Calu3 (cell line): ENCODE results near the gene KRT16. TPM values are rescaled to one million over a fixed set of nuclear protein-coding genes. Genes with fewer than 3 reads are reported as not detected.
"Not testable (repeated sequence)": the region's sequence is repeated elsewhere in the genome, so short reads cannot be mapped to it uniquely, and the experiment has no call there.

Source experiments
- BruUV-seq: library from RNA; stranded (reverse); fragments of 400-500 nt; replicated peaks from 2 replicates; lab custom pipeline; 2021; lab: Mats Ljungman, UMichigan
- CTCF ChIA-PET: fragments of 300-600 bp; sonication (Branson Sonifier 250); formaldehyde crosslinking; loops from one replicate; lab custom pipeline; 2022; ENCODE audit warnings: antibody characterized with exemption; lab: Charles Lee
- DNase-seq: peaks from one replicate; pipeline ENCODE4 v3.0.0; 2022
- H3K27ac Mint-ChIP-seq: one replicate; pipeline ENCODE4 v1.8.0; 2022; ENCODE audit warnings: mixed read lengths; ENCODE audit not compliant: unreplicated experiment
- H3K27me3 Mint-ChIP-seq: one replicate; pipeline ENCODE4 v1.8.0; 2022; ENCODE audit warnings: mixed read lengths; ENCODE audit not compliant: unreplicated experiment
- H3K36me3 Mint-ChIP-seq: one replicate; pipeline ENCODE4 v1.8.0; 2022; ENCODE audit warnings: mild to moderate bottlenecking, moderate library complexity, mixed read lengths; ENCODE audit not compliant: insufficient read depth, unreplicated experiment
- H3K4me1 Mint-ChIP-seq: one replicate; pipeline ENCODE4 v1.8.0; 2022; ENCODE audit warnings: mild to moderate bottlenecking, low read depth, mixed read lengths; ENCODE audit not compliant: unreplicated experiment
- H3K4me3 Mint-ChIP-seq: one replicate; pipeline ENCODE4 v1.8.0; 2022; ENCODE audit warnings: mild to moderate bottlenecking, low read depth, moderate library complexity, mixed read lengths; ENCODE audit not compliant: unreplicated experiment
- H3K9me3 Mint-ChIP-seq: one replicate; pipeline ENCODE4 v1.8.0; 2022; ENCODE audit warnings: low read depth, mixed read lengths; ENCODE audit not compliant: unreplicated experiment
- intact Hi-C: fragments of 100-400 bp; cut with micrococcal nuclease; formaldehyde crosslinking; loops from one replicate; pipeline ENCODE4 v1.10.0; 2022; ENCODE audit not compliant: unreplicated experiment
- total RNA-seq: library from RNA; stranded (reverse); gene quantifications from 2 replicates; pipeline ENCODE4 v1.2.3, GENCODE V29; 2022
- TF ChIP-seq, protein P1 (sequence below): fragments of 200-600 bp; IDR thresholded peaks from one replicate; pipeline ENCODE4 v1.8.0; 2022; ENCODE audit warnings: antibody characterized with exemption; ENCODE audit not compliant: unreplicated experiment

Gene KRT16
- total RNA-seq, 1 experiment from 2014 or later = 3.8 TPM

DNA sequence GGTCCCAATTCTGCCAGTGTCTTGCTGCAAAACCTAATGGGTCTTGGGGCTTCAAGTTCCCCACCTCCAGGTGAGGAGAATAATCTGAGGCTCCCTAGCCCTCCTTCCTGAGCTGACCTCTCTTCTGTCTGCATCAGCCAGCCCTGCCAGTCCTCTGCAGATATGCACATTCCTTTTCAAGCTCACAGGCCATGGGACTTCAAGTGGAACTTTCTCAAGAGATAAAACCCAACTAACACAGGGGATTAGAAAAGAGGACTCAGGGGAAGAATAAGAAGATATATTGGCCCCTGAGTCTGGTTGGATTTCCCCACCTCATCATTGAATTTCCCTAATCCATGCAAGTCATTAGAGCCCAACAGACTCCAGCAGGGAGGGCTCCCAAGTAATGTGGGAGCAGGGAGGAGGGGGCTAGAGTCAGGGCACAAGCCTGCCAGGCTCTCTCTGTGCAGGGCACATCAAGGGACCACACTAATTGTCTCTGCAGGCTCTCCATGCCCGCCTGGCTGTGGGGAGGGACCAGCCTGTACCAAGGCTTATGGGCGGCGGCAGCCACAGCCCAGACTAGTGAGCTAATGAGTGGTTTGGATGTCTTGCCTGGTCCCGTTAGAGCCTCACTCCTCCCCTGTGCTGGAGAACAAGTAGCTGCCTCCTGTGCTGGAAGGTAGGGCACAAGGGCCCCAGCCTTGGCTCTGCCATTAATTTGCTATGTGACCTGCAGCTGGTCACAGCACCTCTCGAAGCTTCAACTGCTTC is 27.1 kb downstream of the KRT16 start:
- intact Hi-C loops = no loop called here
- peaks cover 27% of the 10 kb centered on the region for H3K4me1 Mint-ChIP-seq
- H3K9me3 Mint-ChIP-seq = no peaks in the 10 kb centered on the region
- H3K4me3 Mint-ChIP-seq = no peak overlapping the region
- BruUV-seq = no TSS peak
- no peak for DNase-seq
- no peak overlapping the region for H3K27ac Mint-ChIP-seq
- TF ChIP-seq, protein P1, sequence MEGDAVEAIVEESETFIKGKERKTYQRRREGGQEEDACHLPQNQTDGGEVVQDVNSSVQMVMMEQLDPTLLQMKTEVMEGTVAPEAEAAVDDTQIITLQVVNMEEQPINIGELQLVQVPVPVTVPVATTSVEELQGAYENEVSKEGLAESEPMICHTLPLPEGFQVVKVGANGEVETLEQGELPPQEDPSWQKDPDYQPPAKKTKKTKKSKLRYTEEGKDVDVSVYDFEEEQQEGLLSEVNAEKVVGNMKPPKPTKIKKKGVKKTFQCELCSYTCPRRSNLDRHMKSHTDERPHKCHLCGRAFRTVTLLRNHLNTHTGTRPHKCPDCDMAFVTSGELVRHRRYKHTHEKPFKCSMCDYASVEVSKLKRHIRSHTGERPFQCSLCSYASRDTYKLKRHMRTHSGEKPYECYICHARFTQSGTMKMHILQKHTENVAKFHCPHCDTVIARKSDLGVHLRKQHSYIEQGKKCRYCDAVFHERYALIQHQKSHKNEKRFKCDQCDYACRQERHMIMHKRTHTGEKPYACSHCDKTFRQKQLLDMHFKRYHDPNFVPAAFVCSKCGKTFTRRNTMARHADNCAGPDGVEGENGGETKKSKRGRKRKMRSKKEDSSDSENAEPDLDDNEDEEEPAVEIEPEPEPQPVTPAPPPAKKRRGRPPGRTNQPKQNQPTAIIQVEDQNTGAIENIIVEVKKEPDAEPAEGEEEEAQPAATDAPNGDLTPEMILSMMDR = no peak
- CTCF ChIA-PET = interaction anchor here (0.6 to 2.4 kb wide), 7 partner anchors 7 to 77 kb away, joined by 4 to 10 read pairs (median 6); no protein-coding TSS in a partner anchor
- H3K27me3 Mint-ChIP-seq = peaks cover 15% of the 10 kb centered on the region
- H3K36me3 Mint-ChIP-seq = peaks cover 4% of the 10 kb centered on the region

DNA sequence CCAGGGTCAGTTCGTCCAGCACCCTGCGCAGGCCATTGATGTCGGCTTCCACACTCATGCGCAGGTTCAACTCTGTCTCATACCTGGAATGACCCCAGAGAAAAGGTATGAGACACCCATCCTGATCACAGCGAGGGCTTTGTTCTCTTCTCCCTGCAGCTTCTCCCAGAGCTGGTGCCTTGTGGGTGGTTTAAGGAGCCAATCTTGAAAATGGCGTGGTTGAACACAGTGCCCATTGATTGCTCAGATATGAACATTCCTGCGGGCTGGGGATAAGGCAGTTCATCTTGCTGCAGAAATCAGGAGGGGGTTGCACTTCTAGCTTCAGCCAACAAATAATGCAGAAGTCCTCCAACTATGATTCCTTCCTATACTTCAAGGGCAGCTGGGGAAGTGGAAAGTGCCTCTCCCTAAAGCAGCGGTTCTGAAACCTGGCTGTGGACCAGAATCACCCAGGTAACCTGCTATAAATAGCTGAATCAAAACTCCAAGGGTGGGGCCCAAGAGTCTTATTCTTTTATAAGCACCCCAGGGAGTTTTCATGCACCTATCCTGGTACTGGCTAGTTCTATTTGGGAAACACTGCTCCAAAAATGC is 28.1 kb downstream of the KRT16 start:
- not testable (repeated sequence) for H3K36me3 Mint-ChIP-seq, H3K9me3 Mint-ChIP-seq, BruUV-seq, H3K4me3 Mint-ChIP-seq, H3K27me3 Mint-ChIP-seq
- intact Hi-C loops = loop anchor here (5.0 kb wide), 1 partner anchor 63 kb away; no protein-coding TSS in a partner anchor
- Mint-ChIP-seq H3K27ac (peak overlapping the region; percentile 40), H3K4me1 (peaks cover 27% of the 10 kb centered on the region)
- peak; percentile 74 for DNase-seq
- CTCF ChIA-PET = interaction anchor here (0.8 to 2.4 kb wide), 9 partner anchors 8 to 78 kb away, joined by 4 to 10 read pairs (median 4); partner anchors contain the start of gene KRT17

DNA sequence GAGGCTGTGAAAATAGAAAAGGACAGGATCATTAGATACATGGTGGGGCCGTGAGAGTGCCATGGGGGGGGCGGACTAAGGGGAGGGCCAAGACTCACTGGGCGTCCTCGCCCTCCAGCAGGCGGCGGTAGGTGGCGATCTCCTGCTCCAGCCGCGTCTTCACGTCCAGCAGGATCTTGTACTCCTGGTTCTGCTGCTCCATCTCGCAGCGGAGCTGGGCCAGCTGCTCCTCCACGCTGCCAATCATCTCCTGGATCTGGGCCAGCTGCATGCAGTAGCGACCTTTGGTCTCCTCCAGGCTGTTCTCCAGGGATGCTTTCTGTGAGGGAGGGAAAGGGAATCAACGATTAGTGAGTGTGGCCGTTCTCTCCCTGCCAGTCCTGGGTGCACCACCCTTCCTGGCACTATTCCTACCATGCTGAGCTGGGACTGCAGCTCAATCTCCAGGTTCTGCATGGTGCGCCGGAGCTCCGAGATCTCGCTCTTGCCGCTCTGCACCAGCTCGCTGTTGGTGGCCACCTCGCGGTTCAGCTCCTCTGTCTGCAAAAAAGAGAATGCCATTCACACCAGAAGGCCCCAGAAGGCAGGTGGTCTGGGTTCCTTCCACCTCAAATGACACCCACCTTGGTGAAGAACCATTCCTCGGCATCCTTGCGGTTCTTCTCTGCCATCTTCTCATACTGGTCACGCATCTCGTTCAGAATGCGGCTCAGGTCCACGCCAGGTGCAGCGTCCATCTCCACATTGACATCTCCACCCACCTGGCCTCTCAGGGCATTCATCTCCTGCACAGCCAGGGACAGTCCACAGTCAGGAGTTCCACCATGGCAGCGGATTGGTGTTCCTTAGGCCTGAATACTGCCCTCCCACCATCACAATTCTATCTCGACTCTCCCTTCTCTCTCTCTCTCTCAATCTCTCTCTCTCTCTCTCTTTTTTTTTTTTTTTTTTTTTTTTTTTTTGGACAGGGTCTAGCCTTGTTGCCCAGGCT is 29.1 kb downstream of the KRT16 start:
- intact Hi-C loops = loop anchor here (5.0 kb wide), 1 partner anchor 64 kb away; no protein-coding TSS in a partner anchor
- Mint-ChIP-seq H3K27me3 (no peaks in the 10 kb centered on the region), H3K36me3 (peaks cover 4% of the 10 kb centered on the region), H3K4me1 (peaks cover 35% of the 10 kb centered on the region), H3K4me3 (no peak overlapping the region), H3K9me3 (no peaks in the 10 kb centered on the region), H3K27ac (peak overlapping the region; percentile 40)
- peak; percentile 36 for DNase-seq
- BruUV-seq = TSS peak; percentile 19
- CTCF ChIA-PET = interaction anchor here (0.9 to 3.3 kb wide), 11 partner anchors 9 to 82 kb away, joined by 3 to 13 read pairs (median 4); no protein-coding TSS in a partner anchor
- TF ChIP-seq, protein P1 = no peak

DNA sequence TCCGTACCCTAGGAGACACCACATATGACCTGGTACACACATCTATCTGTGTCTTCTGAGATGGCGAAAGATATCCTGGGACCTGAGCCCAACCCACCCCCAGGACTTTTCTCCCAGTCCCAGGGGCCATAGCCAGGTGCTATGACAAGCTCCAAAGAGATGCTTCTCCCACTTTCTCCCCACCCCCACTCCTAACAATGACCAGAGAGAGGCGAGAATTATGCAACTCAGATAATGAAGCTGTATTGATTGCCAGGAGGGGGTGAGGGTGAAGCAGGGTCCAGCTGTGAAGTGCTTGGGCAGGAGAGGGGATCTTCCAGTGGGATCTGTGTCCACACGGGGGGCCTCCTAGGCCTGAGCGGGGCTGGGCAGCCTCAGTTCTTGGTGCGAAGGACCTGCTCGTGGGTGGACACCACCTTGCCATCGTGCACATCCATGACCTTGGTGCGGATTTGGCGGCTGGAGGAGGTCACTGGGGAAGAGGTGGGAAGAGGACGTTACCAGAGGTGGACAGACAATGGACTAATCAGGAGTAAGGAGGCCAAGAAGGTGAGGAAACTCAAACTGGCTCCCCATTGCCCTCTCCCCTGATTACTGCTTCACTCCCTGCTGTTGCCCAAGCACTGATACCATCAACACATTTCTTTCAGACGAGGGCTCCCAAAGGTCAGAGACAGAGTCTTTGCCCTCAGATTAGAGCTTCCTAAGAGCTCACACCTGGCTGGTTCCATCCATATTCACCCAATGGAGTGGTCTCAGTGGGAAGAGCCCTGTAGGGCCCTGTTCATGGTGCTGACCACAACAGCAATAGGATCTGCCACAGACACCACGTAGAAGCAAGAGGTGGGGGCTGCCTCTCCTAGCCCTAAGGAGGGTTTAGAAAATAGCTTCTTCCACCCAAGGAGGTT is 30.3 kb downstream of the KRT16 start:
- not testable (repeated sequence) for H3K27me3 Mint-ChIP-seq, H3K36me3 Mint-ChIP-seq, H3K4me3 Mint-ChIP-seq, BruUV-seq, H3K27ac Mint-ChIP-seq, DNase-seq, H3K9me3 Mint-ChIP-seq
- CTCF ChIA-PET = interaction anchor here (0.9 to 3.3 kb wide), 7 partner anchors 28 to 83 kb away, joined by 3 to 13 read pairs (median 5); partner anchors contain the start of gene KRT17
- intact Hi-C loops = loop anchor here (5.0 kb wide), 1 partner anchor 65 kb away; no protein-coding TSS in a partner anchor
- peaks cover 38% of the 10 kb centered on the region for H3K4me1 Mint-ChIP-seq
